ENCODE results near the gene DLL1. TPM values are rescaled to one million over a fixed set of nuclear protein-coding genes. Genes with fewer than 3 reads are reported as not detected.

The DLL1 gene
- polyA plus RNA-seq, 2 of the 4 experiments (the other 2 are of a cell fraction) = 0.05 to 0.15 TPM

DNA sequence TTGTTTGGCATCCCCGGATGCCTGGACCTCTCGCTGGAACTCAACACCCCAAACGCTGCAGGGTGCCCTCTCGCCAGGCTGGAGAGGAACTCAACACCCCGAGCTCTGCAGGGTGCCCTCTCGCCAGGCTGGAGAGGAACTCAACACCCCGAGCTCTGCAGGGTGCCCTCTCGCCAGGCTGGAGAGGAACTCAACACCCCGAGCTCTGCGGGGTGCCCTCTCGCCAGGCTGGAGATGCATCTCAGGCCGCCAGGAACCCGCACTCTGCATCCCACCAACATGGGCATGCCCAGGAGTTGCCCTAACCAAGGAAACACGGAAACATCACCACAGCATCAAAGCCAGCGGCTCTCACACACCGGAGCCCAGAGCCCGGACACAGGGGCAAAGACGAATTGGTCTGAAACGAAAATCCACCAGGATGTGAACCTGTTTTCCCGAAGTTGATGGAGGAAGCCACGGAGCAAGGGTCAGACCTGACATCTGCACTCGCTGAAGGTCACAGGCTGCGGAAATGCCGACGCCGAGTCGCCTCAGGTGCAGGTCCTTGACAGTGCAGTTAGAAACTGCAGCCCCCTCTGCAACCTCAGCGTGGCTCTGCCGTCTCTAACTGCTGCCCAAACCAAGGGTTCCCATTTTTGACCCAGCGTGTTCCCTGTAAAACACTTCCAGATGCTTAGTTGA, 37.5 kb downstream of the DLL1 start:
- FAIRE-seq (no peak), DNase-seq (ENCODE audit: low read depth in 1 of 2, low spot score in 1 of 2) (no peak), ATAC-seq (no peak)
- Histone ChIP-seq H3K4me2 (no peak overlapping the region), H3K9me3 (no peaks in the 10 kb centered on the region), H3K27ac (no peak overlapping the region), H3K4me3 (no peak overlapping the region), H3K4me1 (no peaks in the 10 kb centered on the region)
- TF ChIP-seq EHMT2 (IDR thresholded peaks at IDR 0.05; ENCODE audit: low read depth) (no peak), CTCF (IDR thresholded peaks at IDR 0.05) (no peak), REST (IDR thresholded peaks at IDR 0.05) (no peak), RFX5 (IDR thresholded peaks at IDR 0.05) (no peak), FOXS1 (CRISPR knock-in tag; IDR thresholded peaks at IDR 0.05) (no peak), NR3C1 (IDR thresholded peaks at IDR 0.05) (no peak), CHD2 (IDR thresholded peaks at IDR 0.05; ENCODE audit: low read length, partially characterized antibody) (no peak), USF2 (IDR thresholded peaks at IDR 0.05) (no peak), KDM1A (IDR thresholded peaks at IDR 0.05; ENCODE audit: low read depth) (no peak), CEBPB (IDR thresholded peaks at IDR 0.05) (no peak), EHF (CRISPR knock-in tag; IDR thresholded peaks at IDR 0.05) (no peak), POLR2AphosphoS2 (conservative IDR thresholded peaks at IDR 0.05; ENCODE audit: low read length) (no peak), ZC3H11A (IDR thresholded peaks at IDR 0.05) (no peak)
- TF ChIP-seq, protein P1, sequence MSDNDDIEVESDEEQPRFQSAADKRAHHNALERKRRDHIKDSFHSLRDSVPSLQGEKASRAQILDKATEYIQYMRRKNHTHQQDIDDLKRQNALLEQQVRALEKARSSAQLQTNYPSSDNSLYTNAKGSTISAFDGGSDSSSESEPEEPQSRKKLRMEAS (IDR thresholded peaks at IDR 0.05) = no peak
- TF ChIP-seq, protein P2, sequence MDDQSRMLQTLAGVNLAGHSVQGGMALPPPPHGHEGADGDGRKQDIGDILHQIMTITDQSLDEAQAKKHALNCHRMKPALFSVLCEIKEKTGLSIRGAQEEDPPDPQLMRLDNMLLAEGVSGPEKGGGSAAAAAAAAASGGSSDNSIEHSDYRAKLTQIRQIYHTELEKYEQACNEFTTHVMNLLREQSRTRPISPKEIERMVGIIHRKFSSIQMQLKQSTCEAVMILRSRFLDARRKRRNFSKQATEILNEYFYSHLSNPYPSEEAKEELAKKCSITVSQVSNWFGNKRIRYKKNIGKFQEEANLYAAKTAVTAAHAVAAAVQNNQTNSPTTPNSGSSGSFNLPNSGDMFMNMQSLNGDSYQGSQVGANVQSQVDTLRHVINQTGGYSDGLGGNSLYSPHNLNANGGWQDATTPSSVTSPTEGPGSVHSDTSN (IDR thresholded peaks at IDR 0.05) = no peak
- CTCF ChIA-PET = no interaction called here
- 41% methylated on average over 8 of the region's 30 CpGs for WGBS (ENCODE audit: missing lambda C conversion rate)
- POLR2A ChIA-PET = no interaction called here

GRCh38 chr6:170251776-170252571, 38.9 kb downstream of the DLL1 start:
- no peak for FAIRE-seq

More at GRCh38 chr6:170251776-170252571, 38.9 kb downstream of the DLL1 start:
- Histone ChIP-seq H3K4me1 (no peaks in the 10 kb centered on the region), H3K4me2 (no peak overlapping the region), H3K4me3 (no peak overlapping the region), H3K9me3 (no peaks in the 10 kb centered on the region), H3K27ac (no peak overlapping the region)
- ChIA-PET CTCF (interaction anchor here (0.7 kb wide), 1 partner anchor 420 kb away, joined by 3 read pairs; no protein-coding TSS in a partner anchor), POLR2A (no interaction called here)
- TF ChIP-seq JUN (IDR thresholded peaks at IDR 0.05) (no peak), EP300 (IDR thresholded peaks at IDR 0.05) (no peak), FOSB (CRISPR knock-in tag; IDR thresholded peaks at IDR 0.05) (no peak)
- 75% methylated on average over 38 of the region's 41 CpGs for WGBS (ENCODE audit: missing lambda C conversion rate)
- DNase-seq (ENCODE audit: low read depth in 1 of 2, low spot score in 1 of 2) (no peak), ATAC-seq (no peak)
